SK-N-MC (cell line): ENCODE measurements around the gene PFN3.
"Not testable (repeated sequence)": the region's sequence is repeated elsewhere in the genome, so short reads cannot be mapped to it uniquely, and the experiment has no call there.

Source experiments
- EZH2 ChIP-seq: fragments of 200-600 bp; sonication (generic); IDR thresholded peaks from one replicate; pipeline ENCODE4 v1.6.1; 2017; ENCODE audit warnings: antibody characterized with exemption
- FOXP2 ChIP-seq: optimal IDR thresholded peaks from 2 replicates; pipeline ENCODE3; 2011; ENCODE audit warnings: mild to moderate bottlenecking, moderate library complexity; ENCODE audit not compliant: insufficient read depth; ENCODE audit errors: extremely low read length, control extremely low read depth
- POLR2AphosphoS5 ChIP-seq: IDR thresholded peaks from 2 replicates; pipeline ENCODE4 v1.6.1; 2012; ENCODE audit warnings: mild to moderate bottlenecking, low read depth, low read length, borderline replicate concordance

- not testable (repeated sequence) for TF ChIP-seq POLR2AphosphoS5, EZH2, FOXP2
Observed at GRCh38 chr5:177420472-177420871, 20.0 kb upstream of the PFN3 start.
